Measurements from ENCODE around the gene SHFL.

The SHFL gene

GRCh38 chr19:10085641-10086590 lies at the start of gene SHFL:
Gene SHFL (plus strand): TSS chr19:10086317. CDS start chr19:10086428, 111 bp downstream.
- DNase-seq = peak; percentile 28 to 47

- DNase-seq = no peak
Observed at GRCh38 chr19:10036601-10037071, 49.5 kb upstream of the SHFL start.

GRCh38 chr19:10037367-10037766 lies 48.8 kb upstream of the SHFL start:
- no peak for DNase-seq

GRCh38 chr19:10037809-10038208 lies 48.3 kb upstream of the SHFL start:
- DNase-seq = no peak

GRCh38 chr19:10043286-10043927 lies 42.7 kb upstream of the SHFL start:
- DNase-seq = no peak

GRCh38 chr19:10044390-10044789 lies 41.7 kb upstream of the SHFL start:
- no peak for DNase-seq

- no peak for DNase-seq
Observed at GRCh38 chr19:10045371-10045770, 40.7 kb upstream of the SHFL start.

GRCh38 chr19:10049626-10050025 lies 36.5 kb upstream of the SHFL start:
- DNase-seq = no peak

- no peak for DNase-seq
Observed at GRCh38 chr19:10052602-10053360, 33.3 kb upstream of the SHFL start.

- no peak for DNase-seq
Observed at GRCh38 chr19:10061717-10062310, 24.3 kb upstream of the SHFL start.

GRCh38 chr19:10068205-10068604 lies 17.9 kb upstream of the SHFL start:
- DNase-seq = no peak

- DNase-seq = no peak
Observed at GRCh38 chr19:10069046-10069445, 17.1 kb upstream of the SHFL start.

GRCh38 chr19:10070730-10071446 lies 15.2 kb upstream of the SHFL start:
- no peak for DNase-seq

GRCh38 chr19:10074153-10074552 lies 12.0 kb upstream of the SHFL start:
- no peak for DNase-seq

GRCh38 chr19:10076535-10076934 lies 9.6 kb upstream of the SHFL start:
- no peak for DNase-seq

- DNase-seq = no peak
Observed at GRCh38 chr19:10078329-10078728, 7.8 kb upstream of the SHFL start.

GRCh38 chr19:10079031-10079453 lies 7.1 kb upstream of the SHFL start:
- no peak for DNase-seq

GRCh38 chr19:10083911-10084310 lies 2.2 kb upstream of the SHFL start:
- no peak for DNase-seq

GRCh38 chr19:10084803-10085202 lies 1.3 kb upstream of the SHFL start:
- DNase-seq = no peak

GRCh38 chr19:10086591-10087192 lies 575 bp downstream of the SHFL start:
- no peak for DNase-seq

GRCh38 chr19:10087296-10088061 lies 1.4 kb downstream of the SHFL start:
- no peak for DNase-seq
